NCI-H2171 treated with DMSO at 0.1 percent for 48 hours (cell line): Measurements from ENCODE around the gene B3GAT1.
A peak's percentile ranks its signal among the peaks of the same experiment; 100 is the strongest.
"Not testable (repeated sequence)": the region's sequence is repeated elsewhere in the genome, so short reads cannot be mapped to it uniquely, and the experiment has no call there.

Experiments
- DNase-seq: peaks from one replicate; lab custom pipeline; 2025; lab: John Stamatoyannopoulos, UW

B3GAT1 gene

DNA sequence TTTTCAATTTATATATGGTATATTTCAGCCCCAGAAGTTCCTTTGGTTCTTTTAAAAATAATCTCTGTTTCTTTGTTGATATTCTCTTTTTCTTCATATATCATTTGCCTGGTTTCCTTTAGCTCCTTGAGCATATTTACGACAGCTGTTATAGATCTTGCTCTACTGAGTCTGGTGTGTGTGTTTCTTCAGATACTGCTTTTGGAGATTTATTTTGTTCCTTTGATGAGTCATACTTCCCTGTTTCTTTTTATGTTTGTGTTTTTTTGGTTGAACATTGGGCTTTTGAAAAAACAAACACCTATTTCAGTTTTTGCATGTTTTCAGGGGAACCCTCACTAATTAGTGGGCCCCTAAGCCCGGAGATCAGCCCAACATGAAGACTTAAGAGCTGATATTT is 56.9 kb downstream of the B3GAT1 start:
- no peak for DNase-seq

DNA sequence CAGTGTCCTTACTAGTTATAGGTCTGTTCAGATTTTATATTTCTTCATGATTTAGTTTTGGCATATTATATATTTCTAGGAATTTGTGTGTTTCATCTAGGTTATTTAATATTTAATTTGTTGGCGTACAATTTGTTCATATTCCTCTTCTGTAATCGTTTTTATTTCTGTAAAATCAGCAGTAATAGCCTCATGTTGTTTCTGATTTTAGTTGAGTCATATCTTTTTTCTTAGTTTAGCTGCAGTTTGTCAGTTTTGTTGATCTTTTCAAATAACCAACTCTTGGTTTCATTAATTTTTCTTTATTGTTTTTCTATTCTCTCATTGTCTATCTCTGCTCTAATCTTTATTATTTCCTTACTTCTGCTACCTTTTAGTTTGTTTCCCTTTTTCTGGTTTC is 59.9 kb downstream of the B3GAT1 start:
- no peak for DNase-seq

DNA sequence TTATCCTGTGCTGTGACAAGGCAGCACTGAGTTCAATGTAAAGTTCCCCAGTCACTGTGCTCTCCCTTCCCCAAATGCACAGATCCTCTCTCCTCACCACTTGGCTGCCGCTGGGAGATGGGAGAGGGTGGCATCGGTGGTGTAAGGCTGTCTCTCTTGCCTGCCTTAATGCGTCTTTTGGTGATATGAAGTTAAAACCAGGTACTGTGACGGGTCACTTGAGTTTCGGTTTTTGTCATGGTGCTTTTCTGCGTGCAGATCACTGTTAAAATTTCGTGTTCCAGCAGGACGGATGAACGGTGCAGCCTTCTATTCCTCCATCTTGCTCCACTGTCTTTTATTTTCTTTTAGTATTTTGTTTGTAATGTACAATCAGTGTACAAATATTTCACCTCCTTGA is 61.7 kb downstream of the B3GAT1 start:
- no peak for DNase-seq

DNA sequence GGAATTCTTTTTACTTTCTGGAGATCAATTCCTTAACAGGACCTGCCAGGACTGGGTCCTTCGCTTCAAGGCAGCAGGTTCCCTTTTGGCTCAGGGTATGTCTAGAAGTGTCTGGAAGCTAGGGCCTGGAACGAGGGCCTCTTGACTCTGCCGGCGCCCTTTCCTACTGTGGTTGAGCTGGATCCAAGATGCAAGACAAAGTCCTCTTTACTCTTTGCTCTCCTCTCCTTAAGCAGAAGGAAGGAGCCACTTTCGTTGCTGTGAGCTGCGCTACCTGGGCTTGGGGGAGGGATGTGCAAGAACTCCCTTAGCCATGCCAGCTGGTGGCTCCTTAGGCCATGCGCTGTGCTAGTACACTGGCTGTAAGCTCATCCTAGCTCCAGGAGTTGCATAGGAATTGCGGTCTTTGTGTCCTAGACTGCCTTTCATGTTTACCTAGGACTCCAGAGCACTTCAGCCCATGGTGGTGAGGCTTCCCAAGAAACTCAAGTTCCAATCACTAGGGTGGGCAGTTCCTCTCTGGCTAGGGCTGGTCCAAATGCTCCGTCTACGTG is 62.2 kb downstream of the B3GAT1 start:
- DNase-seq, result no peak

DNA sequence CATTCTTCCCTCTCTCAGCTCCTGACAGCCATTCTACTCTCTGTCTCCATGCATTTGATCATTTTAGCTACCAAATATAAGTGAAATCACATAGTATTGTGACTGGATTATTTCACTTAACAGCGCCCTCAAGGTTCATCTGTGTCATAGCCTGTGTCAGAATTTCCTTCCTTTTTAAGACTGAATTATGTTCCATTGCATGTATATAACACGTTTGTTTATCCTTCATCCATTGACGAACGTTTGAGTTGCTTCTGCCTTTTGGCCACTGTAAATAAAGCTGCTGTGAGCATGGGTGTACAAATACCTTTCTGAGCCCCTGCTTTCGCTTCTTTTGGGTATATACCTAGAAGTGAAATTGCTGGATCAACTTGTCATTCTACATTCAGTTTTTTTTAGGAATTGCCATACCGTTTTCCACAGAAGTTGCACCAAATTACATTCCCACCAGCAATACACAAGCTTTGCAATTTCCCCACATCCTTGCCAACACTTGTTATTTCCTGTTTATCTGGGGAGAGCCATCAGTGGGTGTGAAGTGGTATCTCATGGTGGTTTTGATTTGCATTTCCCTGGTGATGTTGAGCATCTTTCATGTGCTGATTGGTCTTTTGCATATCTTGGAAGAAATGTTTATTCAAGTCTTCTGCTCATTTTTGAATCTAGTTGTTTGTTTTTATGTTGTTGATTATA is 62.8 kb downstream of the B3GAT1 start:
- DNase-seq, result no peak

DNA sequence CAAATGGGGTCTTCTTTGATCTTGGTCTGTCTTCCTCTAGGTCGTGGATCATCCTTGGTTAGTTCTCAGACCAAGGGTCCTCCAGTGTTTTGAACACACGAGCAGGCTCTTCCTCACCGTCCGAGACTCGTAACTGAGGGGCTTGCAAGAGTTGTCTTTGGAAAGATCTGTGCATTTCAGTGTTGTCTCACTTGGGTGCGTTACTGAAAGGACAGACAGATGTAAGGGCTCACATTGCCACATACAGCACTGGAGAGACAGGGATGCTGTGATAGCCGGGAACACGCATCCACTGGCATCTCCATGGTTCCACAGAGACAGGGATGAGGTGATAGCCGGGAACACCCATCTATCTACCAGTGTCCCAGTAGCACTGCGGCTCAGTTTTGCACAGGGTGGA is 64.6 kb downstream of the B3GAT1 start:
- DNase-seq, result no peak

DNA sequence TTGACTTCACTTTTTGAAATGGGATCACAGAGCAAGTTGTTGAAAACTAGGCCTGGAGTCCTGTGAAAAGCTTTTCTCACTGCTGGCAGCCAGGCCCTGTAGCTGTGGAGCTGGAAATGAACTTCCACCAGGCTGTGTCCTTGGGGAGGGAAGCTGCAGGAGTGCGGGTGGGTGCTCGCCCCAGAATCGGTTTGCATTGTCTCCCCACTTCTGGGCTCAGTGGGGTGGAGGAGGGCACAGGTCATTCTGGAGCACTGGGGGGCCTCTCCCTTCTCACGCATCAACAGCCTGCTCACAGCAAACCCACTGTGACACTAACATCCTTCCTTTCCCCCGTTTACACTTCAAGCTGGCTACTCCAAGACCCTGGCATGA is 65.1 kb downstream of the B3GAT1 start:
- no peak for DNase-seq

DNA sequence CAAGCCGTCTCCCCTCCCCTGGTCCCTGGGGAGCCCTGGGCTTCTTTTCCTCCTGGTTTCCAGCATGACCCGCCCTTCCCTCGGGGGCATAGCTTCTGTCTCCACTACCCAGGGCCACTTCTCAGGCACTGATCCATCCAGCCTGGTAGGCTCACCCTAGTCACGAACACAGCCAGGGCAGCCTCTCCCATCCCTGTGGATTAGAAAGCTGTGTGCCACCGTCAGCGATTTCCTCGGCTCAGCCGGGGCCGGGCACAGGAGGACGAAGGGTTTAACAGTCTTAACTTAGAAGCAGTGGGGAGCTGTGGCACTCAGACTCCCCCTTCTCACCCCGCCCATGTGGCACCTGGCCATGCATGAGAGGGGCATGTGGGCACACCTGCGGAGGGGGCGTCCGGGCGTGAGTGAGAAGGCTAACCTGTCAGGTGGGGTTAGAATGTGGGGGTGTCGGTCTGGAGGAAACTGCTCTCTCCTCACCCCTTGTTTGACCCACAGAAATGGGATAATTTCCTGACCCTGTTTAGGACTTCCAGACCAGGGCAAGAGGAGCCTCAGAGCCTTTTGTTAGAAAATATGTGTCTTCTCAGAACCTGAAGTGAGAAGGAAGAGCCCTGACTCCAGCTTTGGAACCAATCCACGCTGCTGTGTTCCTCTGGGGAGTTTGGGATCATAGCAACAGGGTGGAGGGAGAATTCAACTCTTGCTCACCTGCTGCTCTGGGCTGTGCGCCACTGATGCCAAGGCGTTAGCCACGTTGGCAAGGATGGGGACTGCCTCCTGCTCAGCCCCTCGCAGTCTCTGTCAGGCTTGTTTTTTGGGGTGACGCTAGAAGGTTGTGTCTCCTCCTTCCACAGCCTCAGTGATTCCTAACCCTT is 65.7 kb downstream of the B3GAT1 start:
- DNase-seq, result peak; percentile 14

DNA sequence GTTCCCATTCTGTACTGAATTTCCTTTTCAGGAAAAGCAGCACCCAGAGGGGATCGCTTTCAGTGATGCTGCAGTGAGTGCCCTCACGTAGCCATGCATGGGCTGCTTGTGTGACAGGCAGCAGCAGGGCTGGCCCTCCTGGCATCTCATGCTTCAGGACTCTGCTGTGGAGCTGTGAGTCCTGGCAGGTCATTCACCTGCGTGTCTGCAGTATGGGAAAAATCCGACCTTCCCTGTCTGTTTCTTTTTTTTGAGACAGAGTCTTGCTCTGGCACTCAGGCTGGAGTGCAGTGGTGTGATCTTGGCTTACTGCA is 66.8 kb downstream of the B3GAT1 start:
- no peak for DNase-seq

DNA sequence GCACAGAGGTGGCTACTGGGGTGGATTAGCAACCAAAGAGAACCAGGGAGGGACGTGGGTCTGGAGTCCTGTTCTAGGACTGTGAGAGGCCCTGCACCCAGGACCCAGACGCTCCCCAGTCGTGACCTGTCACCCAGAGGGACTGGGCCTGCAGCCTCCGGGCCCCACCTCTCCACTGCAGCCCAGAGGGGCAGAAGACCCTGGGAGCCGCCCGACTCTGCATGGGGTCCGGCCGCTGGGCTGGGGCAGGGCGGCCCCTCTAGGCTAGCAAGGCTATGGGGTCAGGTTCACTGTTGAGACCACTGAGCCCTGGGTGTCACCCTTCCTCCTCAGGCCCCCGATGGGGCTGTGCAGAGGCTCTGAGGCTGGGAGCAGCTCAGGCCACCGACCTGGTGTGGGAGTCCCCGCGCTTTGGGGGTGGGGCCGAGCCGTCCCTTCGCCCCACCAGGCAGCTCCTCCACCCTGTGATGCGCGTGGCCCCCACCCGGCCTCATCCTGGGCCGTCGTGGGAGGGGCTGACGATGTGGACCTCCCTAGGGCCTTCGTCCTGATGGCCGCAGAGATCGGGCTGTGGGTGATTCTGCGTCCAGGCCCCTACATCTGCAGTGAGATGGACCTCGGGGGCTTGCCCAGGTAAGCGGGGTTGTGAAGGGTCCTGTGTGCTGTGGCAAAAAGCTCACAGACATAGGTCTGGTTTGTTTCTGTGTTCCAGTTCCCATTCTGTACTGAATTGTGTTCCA is 67.4 kb downstream of the B3GAT1 start:
- DNase-seq, result not testable (repeated sequence)

DNA sequence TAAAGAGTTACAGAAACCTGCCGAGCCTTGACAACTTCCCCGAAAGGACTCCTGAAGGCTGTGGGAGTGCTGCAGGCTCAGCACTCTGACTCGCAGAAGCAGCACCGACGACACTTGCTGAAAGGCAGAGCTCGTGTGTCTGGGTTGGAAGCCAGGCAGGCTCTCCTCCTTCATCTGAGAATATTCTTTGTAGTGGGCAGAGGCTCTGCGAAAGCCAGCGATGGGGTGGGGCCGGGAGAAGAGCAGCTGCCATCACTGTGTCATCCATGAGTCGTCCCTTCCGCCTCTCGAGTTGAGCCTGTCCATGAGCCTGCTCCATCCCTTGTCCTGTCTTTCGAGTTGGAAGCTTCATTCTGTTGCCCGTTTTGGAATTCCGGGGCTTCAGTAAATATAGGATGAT is 68.4 kb downstream of the B3GAT1 start:
- no peak for DNase-seq

DNA sequence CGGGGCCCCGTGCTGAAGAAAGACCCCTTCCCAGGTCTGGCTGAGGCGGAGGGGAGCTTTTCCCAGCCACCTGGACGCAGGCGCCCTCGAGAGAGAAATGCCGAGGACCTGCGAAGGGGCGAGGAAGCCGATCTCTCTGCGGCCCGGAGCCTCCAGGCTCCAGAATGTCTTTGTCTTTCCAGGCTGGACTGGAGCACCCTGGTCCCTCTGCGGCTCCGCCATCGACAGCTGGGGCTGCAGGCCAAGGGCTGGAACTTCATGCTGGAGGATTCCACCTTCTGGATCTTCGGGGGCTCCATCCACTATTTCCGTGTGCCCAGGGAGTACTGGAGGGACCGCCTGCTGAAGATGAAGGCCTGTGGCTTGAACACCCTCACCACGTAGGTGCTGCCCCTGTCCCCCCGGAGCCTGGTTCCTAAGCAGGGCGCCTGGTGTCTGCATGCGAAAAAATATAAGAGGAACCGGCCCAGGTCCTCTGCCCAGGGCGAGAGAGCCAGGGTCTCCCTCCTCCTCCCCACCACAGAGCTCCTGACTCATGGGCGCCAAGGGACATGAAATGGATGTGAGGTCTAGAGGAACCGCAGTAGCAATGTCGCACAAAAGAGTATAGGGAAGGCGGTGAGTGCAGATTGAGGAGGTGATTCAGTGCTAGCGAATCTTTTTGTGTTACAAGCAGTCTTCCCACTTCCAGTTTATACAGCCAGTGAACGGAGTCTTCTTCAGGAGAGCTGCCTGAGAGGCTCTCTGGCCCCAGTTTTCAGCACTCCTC is 69.3 kb downstream of the B3GAT1 start:
- DNase-seq, result no peak

DNA sequence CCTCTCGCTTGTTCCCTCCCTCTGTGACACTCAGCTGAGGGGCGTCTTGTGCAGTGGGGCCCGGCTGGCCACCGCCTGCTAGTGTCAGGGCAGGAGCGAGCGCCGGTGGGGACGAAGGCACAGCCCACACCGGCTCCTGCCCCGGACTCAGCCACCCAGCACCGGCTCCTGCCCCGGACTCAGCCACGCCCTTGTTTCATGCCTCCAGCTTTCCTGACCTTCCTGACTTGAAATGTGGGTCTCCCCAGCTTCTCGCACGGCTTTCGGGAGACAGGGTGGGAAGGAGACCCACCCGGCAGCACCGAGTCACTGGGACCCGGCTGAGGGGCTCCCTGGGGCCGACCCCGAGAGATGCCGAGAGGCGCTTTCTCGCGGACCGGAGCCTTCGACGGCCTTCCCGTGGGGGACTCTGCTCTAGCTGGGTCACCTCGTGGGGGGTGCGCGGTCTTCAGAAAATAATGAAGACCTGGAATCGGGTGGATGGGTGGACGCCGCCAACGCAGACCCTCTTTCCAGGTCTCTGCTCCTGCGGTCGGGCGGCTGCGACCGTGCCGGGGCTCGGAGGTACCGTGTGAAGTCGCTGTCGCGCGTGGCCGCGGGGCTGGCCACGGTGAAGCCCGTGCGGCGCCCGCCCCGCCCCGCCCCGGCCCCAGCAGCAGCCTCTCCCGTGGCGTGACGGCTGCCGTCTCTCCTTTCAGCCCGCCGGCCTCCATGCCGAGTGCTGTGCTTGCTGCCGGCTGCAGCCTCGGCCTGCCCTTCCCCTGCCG is 70.1 kb downstream of the B3GAT1 start:
- DNase-seq, result no peak

DNA sequence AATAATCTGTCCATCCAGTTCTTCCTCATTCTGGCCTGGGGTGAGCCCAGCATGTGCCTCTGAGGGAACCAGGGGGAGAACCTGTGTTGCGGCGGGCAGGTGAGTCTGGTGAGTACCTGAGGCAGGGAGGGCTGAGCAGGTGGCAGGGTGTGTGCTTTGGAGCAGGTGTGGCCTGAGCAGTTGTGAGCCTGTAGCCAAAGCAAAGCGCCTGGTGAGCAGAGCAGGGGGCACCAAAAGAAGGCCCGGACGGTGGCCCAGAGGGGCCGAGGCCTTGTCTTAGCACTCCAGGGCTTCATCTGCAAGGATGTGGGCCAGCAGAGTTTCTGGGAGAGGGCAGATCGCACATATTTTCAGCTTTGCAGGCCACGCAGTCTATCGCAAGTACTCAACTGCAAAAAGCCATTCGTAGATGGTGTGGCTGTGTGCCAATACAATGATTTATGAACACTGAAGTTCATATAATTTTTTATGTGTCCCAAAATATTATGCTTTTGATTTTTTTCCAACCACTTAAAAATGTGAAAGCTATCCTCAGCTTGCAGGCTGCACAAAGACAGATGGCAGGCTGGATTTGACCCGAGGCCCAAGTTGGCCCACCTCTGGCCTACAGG is 71.6 kb downstream of the B3GAT1 start:
- no peak for DNase-seq

DNA sequence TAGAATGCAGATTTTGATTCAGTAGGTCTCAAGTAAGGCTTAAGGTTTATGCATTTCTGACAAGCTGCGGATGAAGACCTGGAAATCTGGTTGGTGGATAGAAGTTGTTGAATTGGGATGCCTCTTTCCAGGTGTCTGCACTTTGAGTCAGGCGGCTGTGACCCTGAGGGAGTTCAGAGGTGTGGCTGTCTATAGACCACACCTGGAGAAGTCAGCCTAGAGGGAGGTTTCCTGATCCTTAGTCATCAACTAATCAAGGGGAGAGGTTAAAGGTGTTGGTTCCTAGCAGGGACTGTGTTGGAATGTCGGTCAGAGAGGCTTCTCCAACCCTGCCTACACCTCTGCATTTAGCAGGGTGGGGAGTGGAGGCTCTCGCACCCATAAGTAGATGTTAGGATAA is 72.3 kb downstream of the B3GAT1 start:
- no peak for DNase-seq

DNA sequence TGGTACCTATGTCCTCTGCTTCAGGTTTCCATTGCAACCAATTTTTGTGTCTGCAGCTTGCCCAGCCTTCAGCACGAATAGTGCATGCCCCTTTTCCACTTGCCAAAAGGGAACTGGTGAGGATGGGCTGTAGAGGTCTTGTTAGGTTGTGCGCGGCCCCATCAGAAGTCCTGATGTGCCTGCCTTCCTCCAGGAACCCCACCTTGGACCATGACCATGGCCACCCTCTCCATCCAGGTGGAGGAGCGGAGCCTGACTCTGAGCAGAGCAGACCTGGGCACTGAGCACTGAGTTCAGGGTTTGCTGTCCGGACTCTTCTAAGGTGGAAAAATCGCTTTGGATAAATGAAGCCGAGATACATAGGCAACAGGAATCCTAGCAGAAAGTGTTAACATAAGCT is 73.4 kb downstream of the B3GAT1 start:
- DNase-seq, result no peak

DNA sequence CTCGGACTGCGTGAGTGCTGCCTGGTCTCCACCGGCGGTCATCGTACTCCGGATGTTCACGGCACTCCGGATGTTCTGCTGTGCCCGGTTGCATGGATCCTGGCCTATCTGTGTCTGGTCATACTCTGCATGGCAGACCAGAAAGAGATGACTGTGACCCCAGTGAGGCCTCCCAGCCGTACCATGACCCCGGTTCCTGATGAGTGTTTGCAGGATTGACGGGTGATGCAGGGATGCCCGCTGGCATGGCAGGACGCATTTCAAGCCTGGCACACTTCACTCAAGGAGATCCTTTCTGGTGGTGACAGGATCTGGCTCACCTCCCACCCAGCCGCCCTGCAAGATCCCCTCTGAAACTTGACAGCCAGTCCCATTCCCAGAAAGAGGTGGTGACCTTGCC is 74.0 kb downstream of the B3GAT1 start:
- DNase-seq, result no peak

DNA sequence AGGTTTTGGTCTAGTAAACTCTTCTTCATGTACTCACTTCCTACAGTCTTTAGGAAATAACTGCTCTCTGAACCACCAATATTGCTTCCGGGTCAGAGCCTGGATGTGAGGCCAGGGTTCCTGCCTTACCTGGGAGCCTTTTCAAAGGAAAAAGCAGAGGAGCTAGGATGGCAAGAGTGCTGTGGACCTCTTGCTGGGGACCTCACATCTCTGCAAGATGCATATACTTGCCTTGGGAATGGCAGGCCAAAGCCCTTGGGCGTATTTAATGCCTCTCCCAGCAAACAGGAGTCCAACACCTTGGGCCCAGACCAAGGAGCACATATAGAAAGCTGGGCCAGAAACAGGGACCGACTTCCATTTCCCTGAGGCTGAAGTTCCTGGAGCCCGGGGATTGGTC is 75.0 kb downstream of the B3GAT1 start:
- no peak for DNase-seq

DNA sequence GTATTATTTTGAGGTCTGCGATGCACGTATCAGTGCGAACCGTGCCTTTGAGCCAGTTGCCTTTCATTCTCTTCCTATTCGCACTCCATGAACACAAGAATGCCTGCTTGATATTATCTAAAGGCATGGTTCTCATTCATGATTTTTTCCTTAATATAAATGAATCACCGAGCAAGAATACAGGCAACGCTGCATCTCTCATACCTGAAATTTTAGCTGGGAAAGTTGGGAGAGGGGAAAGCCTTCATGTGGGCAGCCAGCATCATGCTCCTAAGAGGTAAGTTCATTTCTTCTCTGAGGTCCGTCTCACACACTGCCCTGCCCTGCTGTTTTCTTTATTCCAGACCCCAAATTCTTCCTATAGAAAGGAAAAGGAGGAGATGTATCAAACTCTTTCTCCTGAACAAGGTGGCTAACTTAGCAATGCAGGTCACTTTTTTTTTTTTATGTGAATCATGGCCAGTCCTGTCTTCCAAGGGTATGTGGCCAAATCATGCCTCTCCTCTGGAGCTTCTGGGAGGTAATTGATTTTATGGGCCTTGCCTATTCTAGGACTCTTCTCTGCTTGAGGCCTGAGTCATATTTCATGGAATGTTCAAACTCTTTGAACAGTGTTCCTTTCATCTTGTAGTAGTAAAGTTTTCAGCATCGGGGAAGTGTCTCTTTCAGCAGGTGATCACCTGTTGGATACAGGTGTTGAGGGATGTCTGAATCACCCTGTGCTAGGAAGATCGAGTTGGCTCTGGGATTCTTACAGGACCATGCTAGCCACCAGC is 77.1 kb downstream of the B3GAT1 start:
- DNase-seq, result no peak

DNA sequence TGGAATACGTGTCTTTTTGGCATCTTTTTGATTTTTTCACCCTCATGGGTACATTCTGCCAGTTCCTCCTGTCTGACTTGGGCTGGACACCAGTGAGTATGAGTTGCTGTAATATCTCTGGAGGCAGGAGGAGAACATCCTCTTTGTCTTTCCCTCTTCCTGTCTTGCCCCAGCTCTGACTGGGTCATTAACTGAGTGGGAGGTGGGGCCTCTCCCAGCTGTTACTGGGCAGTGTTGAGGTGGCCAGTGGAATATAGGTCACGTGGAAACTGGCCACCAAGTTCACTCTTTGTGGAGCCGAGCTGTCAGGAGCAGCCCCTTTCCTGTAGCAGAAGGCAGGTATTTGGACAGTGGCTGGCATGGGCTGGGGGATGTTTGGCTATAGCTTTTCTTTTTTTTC is 78.1 kb downstream of the B3GAT1 start:
- no peak for DNase-seq
